ENCODE measurements around the gene NPC1. TPM values are rescaled to one million over a fixed set of nuclear protein-coding genes. Genes with fewer than 3 reads are reported as not detected.

Gene NPC1
- total RNA-seq, 4 donors from 2014 or later, result 48.0 to 81.8 (median 58.8) TPM

DNA sequence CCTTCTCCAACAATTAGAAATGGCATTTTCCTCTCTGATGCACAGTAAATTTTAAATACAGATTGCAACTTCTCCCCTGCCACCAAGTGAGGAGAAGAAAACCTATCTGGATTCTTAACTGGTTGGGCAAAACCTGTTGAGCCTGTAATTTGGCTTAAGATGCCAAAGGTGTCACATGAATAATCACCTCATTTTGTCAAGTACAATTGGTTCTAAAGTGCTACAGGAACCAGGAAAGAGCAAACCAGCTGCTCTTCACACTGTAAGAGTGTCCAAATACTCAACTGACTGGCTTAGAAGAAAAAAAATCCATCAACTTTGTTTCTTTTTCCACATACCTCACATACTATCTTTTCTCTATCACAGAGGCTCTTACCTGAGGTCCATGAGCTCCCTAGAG lies 35.4 kb downstream of the NPC1 start:
- TF ChIP-seq, protein P1, sequence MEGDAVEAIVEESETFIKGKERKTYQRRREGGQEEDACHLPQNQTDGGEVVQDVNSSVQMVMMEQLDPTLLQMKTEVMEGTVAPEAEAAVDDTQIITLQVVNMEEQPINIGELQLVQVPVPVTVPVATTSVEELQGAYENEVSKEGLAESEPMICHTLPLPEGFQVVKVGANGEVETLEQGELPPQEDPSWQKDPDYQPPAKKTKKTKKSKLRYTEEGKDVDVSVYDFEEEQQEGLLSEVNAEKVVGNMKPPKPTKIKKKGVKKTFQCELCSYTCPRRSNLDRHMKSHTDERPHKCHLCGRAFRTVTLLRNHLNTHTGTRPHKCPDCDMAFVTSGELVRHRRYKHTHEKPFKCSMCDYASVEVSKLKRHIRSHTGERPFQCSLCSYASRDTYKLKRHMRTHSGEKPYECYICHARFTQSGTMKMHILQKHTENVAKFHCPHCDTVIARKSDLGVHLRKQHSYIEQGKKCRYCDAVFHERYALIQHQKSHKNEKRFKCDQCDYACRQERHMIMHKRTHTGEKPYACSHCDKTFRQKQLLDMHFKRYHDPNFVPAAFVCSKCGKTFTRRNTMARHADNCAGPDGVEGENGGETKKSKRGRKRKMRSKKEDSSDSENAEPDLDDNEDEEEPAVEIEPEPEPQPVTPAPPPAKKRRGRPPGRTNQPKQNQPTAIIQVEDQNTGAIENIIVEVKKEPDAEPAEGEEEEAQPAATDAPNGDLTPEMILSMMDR (IDR thresholded peaks at IDR 0.05; ENCODE audit: low read depth), result no peak

DNA sequence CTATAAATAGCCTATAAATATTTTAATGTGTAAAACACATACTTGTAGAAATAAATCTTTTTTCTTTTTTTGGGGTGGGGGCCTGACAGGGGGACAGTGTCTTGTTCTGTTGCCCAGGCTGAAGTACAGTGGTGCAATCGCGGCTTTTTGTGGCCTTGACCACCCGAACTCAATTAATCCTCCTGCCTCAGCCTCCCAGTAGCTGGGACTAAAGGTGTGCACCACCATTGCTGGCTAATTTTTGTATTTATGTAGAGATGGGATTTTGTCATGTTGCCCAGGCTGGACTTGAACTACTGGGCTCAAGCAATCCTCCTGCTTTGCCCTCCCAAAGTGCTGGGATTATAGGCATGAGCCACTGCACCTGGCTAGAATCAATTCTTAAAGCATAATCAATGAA lies 37.6 kb downstream of the NPC1 start:
- TF ChIP-seq, protein P1 (IDR thresholded peaks at IDR 0.05; ENCODE audit: low read depth), result no peak

DNA sequence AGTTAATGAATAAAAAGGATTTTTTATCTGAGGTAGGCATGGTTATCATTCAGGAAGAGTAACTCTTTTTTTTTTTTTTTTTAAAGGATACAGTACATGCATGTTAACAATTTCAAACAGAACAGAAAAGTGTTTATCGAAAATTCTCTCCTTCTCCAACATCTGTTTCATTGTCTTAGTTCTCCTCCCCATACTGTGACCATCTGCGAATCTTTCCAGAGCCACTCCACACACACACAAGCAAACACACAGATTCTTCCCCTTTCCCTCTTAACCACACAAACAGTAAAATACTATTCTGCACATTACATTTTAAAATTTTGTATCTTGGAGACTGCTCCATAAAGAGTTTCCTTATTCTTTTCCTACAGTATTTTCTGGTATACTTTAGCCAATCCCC lies 38.0 kb downstream of the NPC1 start:
- TF ChIP-seq, protein P1 (IDR thresholded peaks at IDR 0.05; ENCODE audit: low read depth), result no peak

DNA sequence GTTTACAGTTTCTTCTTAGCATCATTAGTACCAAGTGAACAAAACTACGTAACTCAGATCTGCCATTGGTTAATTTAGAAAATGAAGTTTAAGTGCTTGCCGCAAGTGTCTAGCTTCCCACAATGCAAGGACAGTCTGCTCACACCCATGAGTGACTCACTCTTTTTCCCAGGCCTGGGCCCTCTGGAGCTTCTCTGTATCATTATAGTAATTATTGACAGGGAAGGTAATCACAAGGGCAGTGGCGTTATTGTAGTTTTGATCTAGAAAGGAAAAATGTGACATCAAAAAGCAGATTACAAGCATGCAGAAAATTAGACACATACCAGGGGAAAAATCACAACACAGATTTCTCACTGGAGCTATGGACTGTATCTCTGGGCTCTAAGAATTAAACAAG lies 38.5 kb downstream of the NPC1 start:
- TF ChIP-seq, protein P1 (IDR thresholded peaks at IDR 0.05; ENCODE audit: low read depth), result no peak

DNA sequence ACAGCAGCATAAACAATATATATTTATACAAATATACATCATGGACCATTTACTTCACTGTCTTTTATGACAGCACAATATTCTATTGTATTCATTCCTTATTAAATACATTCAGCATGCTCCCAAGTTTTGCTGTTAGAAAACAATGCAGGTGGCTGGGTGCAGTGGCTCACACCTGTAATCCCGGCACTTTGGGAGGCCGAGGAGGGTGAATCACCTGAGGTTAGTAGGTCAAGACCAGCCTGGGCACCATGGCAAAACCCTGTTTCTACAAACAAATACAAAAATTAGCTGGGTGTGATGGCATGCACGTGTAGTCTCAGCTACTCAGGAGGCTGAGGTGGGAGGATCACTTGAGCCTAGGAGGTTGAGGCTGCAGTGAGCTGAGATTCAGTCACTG lies 39.0 kb downstream of the NPC1 start:
- TF ChIP-seq, protein P1 (IDR thresholded peaks at IDR 0.05; ENCODE audit: low read depth), result no peak

DNA sequence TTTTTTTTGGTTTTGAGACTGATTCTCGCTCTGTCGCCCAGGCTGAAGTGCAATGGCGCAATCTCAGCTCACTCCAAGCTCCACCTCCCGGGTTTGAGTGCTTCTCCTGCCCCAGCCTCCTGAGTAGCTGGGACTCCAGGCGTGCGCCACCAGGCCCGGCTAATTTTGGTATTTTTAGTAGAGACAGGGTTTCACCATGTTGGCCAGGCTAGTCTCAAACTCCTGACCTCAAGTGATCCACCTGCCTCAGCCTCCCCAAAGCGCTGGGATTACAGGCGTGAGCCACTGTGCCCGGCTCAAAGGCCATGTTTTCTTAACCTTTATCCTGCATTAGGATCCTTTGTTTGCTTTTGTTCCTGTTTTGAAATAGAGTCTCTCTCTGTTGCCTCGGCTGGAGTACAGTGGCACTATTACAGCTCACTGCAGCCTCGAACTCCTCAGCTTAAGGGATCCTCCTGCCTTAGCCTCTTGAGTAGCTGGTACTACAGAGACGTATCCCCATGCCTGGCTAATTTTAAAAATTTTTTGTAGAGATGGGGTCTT lies 41.0 kb downstream of the NPC1 start:
- TF ChIP-seq, protein P1 (IDR thresholded peaks at IDR 0.05; ENCODE audit: low read depth), result no peak

DNA sequence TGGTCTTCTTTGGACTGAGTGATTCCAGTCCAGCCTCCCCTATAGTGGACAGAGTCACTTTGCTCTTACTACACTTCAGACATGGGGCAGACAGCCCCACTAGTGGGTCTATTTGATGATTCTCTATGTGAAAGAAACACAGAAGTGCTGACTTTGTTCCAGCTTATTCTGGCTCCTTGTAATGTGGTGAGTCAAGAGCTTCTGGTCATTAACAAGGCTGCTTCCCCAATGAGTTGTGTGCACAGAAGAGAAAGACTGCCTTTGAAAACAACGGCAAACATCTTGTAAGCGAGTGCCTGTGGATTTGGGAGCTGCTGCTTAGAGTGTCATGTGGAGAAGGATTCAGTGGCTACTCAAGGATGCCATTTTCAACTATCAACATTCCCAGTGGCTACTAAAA lies 43.8 kb downstream of the NPC1 start:
- TF ChIP-seq, protein P1 (IDR thresholded peaks at IDR 0.05; ENCODE audit: low read depth), result no peak

Measured in subcutaneous adipose tissue (tissue), 4 donors.